Heart left ventricle (tissue), 16 donors: ENCODE results near the gene OR6M1. TPM values are rescaled to one million over a fixed set of nuclear protein-coding genes. Genes with fewer than 3 reads are reported as not detected.

Experiments
- ATAC-seq, 4 donors: fragments of 200-7000 bp; cut with Tn5 transposase; one replicate each; pipeline ENCODE4 v1.9.1; 2020 to 2022; ENCODE audit warnings: moderate library complexity in 4 of 4, mild to moderate bottlenecking in 3 of 4, moderate number of reproducible peaks in 1 of 4
- DNase-seq, 5 donors: peaks; one replicate each; pipeline ENCODE4 v3.0.0-alpha.2; 2020
- H3K27ac ChIP-seq, 12 donors: fragments of 200-600 bp; sonication (generic) in 4 of 12; one replicate each; pipeline versions ENCODE4 v1.5.0 to v1.8.0; 2016 to 2022; ENCODE audit warnings: mild to moderate bottlenecking in 2 of 12
- H3K27me3 ChIP-seq, 9 donors: fragments of 200-600 bp; sonication (generic) in 2 of 9; one replicate each; pipeline versions ENCODE4 v1.5.1 to v1.8.0; 2016 to 2022; ENCODE audit warnings: mild to moderate bottlenecking in 3 of 9
- H3K36me3 ChIP-seq, 9 donors: fragments of 200-600 bp; sonication (generic) in 2 of 9; one replicate each; pipeline versions ENCODE4 v1.5.0 to v1.8.0; 2018 to 2022; ENCODE audit warnings: mild to moderate bottlenecking in 2 of 9
- H3K4me1 ChIP-seq, 12 donors: fragments of 200-600 bp; sonication (generic) in 4 of 12; one replicate each; pipeline versions ENCODE4 v1.5.0 to v1.8.0; 2016 to 2022; ENCODE audit warnings: mild to moderate bottlenecking in 3 of 12
- H3K4me3 ChIP-seq, 12 donors: fragments of 200-600 bp; sonication (generic) in 4 of 12; one replicate each; pipeline versions ENCODE4 v1.5.0 to v1.8.0; 2017 to 2022; ENCODE audit warnings: mild to moderate bottlenecking in 9 of 12, moderate library complexity in 4 of 12
- H3K9me3 ChIP-seq, 12 donors: fragments of 200-600 bp; sonication (generic) in 4 of 12; one replicate each; pipeline versions ENCODE4 v1.5.0 to v1.8.0; 2016 to 2022; ENCODE audit warnings: mild to moderate bottlenecking in 1 of 12
- POLR2A ChIP-seq, 2 donors: fragments of 450-650 bp; IDR thresholded peaks; one replicate each; pipeline ENCODE4 v1.6.1; 2017; ENCODE audit warnings: antibody characterized with exemption in 2 of 2, mild to moderate bottlenecking in 2 of 2, moderate library complexity in 2 of 2
- WGBS, 4 donors: extraction: QIAGEN DNeasy Blood & Tissue Kit in 2 of 4; methylation state at CpG; one replicate each; pipeline versions ENCODE4 v1.1.5 to v1.1.7; 2013 to 2018; 5-methylcytosine and 5-hydroxymethylcytosine counted together
- intact Hi-C, 10 donors: fragments of 100-400 bp; cut with DNase I; formaldehyde crosslinking; loops; one replicate each; pipeline versions ENCODE4 v1.11.1 to v1.14.2; 2022
- polyA plus RNA-seq, 2 donors: library from polyadenylated mRNA; stranded (reverse); fragments of 200-250 nt; gene quantifications; one replicate each; pipeline ENCODE4 v1.2.3, GENCODE V29; 2013
- total RNA-seq, 9 donors: library from RNA; depleted of rRNA in 2 of 9; stranded (reverse); fragments of >200 nt in 2 of 9; fragmentation: NEBNext Ultra II Directional in 3 of 9; extraction: Animal tissue kit (Norgen Biotek cat#: 25700) in 3 of 9; gene quantifications; one replicate each; pipeline versions ENCODE4 v1.1.0 to v1.2.4, GENCODE V29; 2016 to 2023
- TF ChIP-seq, protein P1 (sequence below), 12 donors: fragments of 200-600 bp; sonication (generic) in 4 of 12; IDR thresholded peaks; one replicate each; pipeline versions ENCODE4 v1.5.0 to v1.8.0; 2018 to 2022; ENCODE audit warnings: antibody characterized with exemption in 12 of 12, mild to moderate bottlenecking in 5 of 12
- donor health status: ischemic (EF 13 %, LVEDD 7.1; RV severe dilation, severe dysfunction).
- donor health status: healthy with polysubstance abuse.
- donor health status: DM: no; HTN: yes; CAD: no.
- donor health status: DM: no; HTN: no; CAD: no.
- donor health status: ischemic (EF 25% LVEDD 6.9; RV normal size, moderate dysfunction).
- donor health status: ischemic (EF 25% LVEDD 5.7; RV mildly dilated, moderate dysfunction).
- donor health status: healthy.
- donor health status: DM: yes; HTN: yes; CAD: no.
- donor health status: ischemic (EF 35%, LVEDD 5.7; RV mildly dilated, moderate dysfunction).
- donor health status: nonischemic (EF 11% LVEDD 7.7; RV severe dilation, severe dysfunction).
- donor health status: DM: yes; HTN: yes; CAD: no.
- donor health status: PGD.
- donor health status: ischemic (EF 29% LVEDD 5.4; RV normal size, mild dysfunction).
- donor health status: nonischemic (EF 23%, LVEDD 6.1; RV moderate dilation, normal function).

The OR6M1 gene
- total and polyA plus RNA-seq, 11 donors: not detected

DNA sequence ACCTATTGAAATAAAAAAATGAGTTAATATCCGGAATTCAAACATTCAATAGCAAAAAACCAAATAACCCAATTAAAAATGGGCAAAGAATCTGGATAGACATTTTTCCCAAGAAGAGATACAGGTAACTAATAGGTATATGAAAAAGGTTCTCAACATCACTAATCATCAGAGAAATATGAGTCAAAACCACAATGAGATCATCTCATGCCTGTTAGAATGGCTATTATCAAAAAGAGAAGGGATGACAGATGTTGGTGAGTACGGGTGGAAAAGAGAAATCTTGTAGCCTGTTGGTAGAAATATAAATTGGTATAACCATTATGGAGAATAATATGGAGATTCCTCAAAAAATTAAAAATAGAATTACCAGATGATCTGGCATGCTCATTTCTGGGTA lies 26.9 kb upstream of the OR6M1 start:
- no peak for ATAC-seq
- no peak overlapping the region for H3K4me3 ChIP-seq
- H3K27ac ChIP-seq: no peak overlapping the region
- 68 to 83% (median 78%) methylated on average over 2 of the region's 2 CpGs for WGBS, 4 donors
- no peak for TF ChIP-seq POLR2A (IDR thresholded peaks at IDR 0.05)
- TF ChIP-seq, protein P1, sequence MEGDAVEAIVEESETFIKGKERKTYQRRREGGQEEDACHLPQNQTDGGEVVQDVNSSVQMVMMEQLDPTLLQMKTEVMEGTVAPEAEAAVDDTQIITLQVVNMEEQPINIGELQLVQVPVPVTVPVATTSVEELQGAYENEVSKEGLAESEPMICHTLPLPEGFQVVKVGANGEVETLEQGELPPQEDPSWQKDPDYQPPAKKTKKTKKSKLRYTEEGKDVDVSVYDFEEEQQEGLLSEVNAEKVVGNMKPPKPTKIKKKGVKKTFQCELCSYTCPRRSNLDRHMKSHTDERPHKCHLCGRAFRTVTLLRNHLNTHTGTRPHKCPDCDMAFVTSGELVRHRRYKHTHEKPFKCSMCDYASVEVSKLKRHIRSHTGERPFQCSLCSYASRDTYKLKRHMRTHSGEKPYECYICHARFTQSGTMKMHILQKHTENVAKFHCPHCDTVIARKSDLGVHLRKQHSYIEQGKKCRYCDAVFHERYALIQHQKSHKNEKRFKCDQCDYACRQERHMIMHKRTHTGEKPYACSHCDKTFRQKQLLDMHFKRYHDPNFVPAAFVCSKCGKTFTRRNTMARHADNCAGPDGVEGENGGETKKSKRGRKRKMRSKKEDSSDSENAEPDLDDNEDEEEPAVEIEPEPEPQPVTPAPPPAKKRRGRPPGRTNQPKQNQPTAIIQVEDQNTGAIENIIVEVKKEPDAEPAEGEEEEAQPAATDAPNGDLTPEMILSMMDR (IDR thresholded peaks at IDR 0.05): no peak
- DNase-seq: no peak
- H3K27me3 ChIP-seq: peaks cover 0 to 4% (median 0%) of the 10 kb centered on the region in 9 donors
- H3K36me3 ChIP-seq: no peaks in the 10 kb centered on the region
- intact Hi-C loops: no loop called here
- H3K9me3 ChIP-seq: no peaks in the 10 kb centered on the region
- no peaks in the 10 kb centered on the region for H3K4me1 ChIP-seq

DNA sequence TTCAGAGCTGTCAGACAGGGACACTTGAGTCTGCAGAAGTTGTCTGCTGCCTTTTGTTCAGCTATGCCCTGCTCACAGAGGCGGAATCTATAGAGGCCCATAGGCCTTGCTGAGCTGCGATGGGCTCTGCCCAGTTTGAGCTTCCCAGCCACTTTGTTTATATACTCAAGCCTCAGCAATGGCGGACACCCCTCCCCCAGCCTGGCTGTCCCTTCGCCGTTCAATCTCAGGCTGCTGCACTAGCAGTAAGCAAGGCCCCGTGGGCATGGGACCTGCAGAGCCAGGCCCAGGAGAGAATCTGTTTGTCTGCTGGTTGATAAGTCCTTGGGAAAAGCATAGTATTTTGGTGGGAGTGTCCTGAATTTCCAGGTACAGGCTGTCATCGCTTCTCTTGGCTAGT lies 23.6 kb upstream of the OR6M1 start:
- no peak for ATAC-seq
- 76 to 91% (median 86%) methylated on average over 6 to 7 of the region's 7 CpGs for WGBS, 4 donors

GRCh38 chr11:123822599-123822998 lies 16.4 kb upstream of the OR6M1 start:
- H3K4me3 ChIP-seq: no peak overlapping the region
- no peak for ATAC-seq
- no peak overlapping the region for H3K27ac ChIP-seq
- DNase-seq: no peak
- no peaks in the 10 kb centered on the region for H3K4me1 ChIP-seq
- intact Hi-C loops: no loop called here
- peaks cover 0 to 2% (median 0%) of the 10 kb centered on the region in 9 donors for H3K27me3 ChIP-seq
- H3K36me3 ChIP-seq: no peaks in the 10 kb centered on the region
- no peak for TF ChIP-seq POLR2A (IDR thresholded peaks at IDR 0.05)
- TF ChIP-seq, protein P1 (IDR thresholded peaks at IDR 0.05): no peak
- H3K9me3 ChIP-seq: no peaks in the 10 kb centered on the region
- 20 to 30% (median 26%) methylated on average over 3 of the region's 3 CpGs for WGBS, 4 donors

More for the DNA sequence above, 23.6 kb upstream of the OR6M1 start:
- no peaks in the 10 kb centered on the region for H3K4me1 ChIP-seq
- no peaks in the 10 kb centered on the region for H3K9me3 ChIP-seq
- H3K27ac ChIP-seq: no peak overlapping the region
- no peaks in the 10 kb centered on the region for H3K36me3 ChIP-seq
- TF ChIP-seq, protein P1 (IDR thresholded peaks at IDR 0.05): no peak
- no peak for TF ChIP-seq POLR2A (IDR thresholded peaks at IDR 0.05)
- peaks cover 0 to 4% (median 0%) of the 10 kb centered on the region in 9 donors for H3K27me3 ChIP-seq
- intact Hi-C loops: no loop called here
- DNase-seq: no peak
- no peak overlapping the region for H3K4me3 ChIP-seq

GRCh38 chr11:123822032-123822431 lies 15.9 kb upstream of the OR6M1 start:
- 5 to 12% (median 6%) methylated on average over 2 of the region's 2 CpGs for WGBS, 4 donors
- TF ChIP-seq, protein P1 (IDR thresholded peaks at IDR 0.05): no peak
- no peak for TF ChIP-seq POLR2A (IDR thresholded peaks at IDR 0.05)
- H3K36me3 ChIP-seq: no peaks in the 10 kb centered on the region
- DNase-seq (no peak), ATAC-seq (no peak)
- no peaks in the 10 kb centered on the region for H3K4me1 ChIP-seq
- H3K9me3 ChIP-seq: no peaks in the 10 kb centered on the region
- intact Hi-C loops: no loop called here
- H3K27me3 ChIP-seq: peaks cover 0 to 2% (median 0%) of the 10 kb centered on the region in 9 donors
- H3K27ac ChIP-seq: no peak overlapping the region
- no peak overlapping the region for H3K4me3 ChIP-seq
